Lung (tissue), 12 donors: Measurements from ENCODE around the gene HAAO. TPM values are rescaled to one million over a fixed set of nuclear protein-coding genes. Genes with fewer than 3 reads are reported as not detected.

Experiments used
- ATAC-seq: fragments of 200-7000 bp; cut with Tn5 transposase; one replicate; pipeline ENCODE4 v1.9.1; 2020; ENCODE audit warnings: moderate number of reproducible peaks; ENCODE audit not compliant: insufficient read depth, low FRiP score
- DNase-seq, 3 donors: peaks; one replicate each; pipeline ENCODE4 v3.0.0-alpha.2; 2013 to 2017
- H3K27ac ChIP-seq, 2 donors: one replicate each; pipeline ENCODE4 v1.5.1; 2013; ENCODE audit warnings: mild to moderate bottlenecking in 2 of 2, moderate library complexity in 2 of 2, control low read depth in 1 of 2, inconsistent platforms in 1 of 2, low read depth in 1 of 2, low read length in 1 of 2
- H3K27me3 ChIP-seq, 3 donors: one replicate each; pipeline ENCODE4 v1.5.1; 2013; ENCODE audit warnings: low read length in 2 of 3; ENCODE audit not compliant: control insufficient read depth in 3 of 3, insufficient read depth in 3 of 3
- H3K36me3 ChIP-seq, 4 donors: one replicate each; pipeline ENCODE4 v1.5.1; 2013; ENCODE audit warnings: low read length in 4 of 4, mild to moderate bottlenecking in 1 of 4, moderate library complexity in 1 of 4; ENCODE audit not compliant: control insufficient read depth in 4 of 4, insufficient read depth in 4 of 4
- H3K4me1 ChIP-seq, 5 donors: one replicate each; pipeline ENCODE4 v1.5.1; 2013; ENCODE audit warnings: low read length in 5 of 5, mild to moderate bottlenecking in 2 of 5, moderate library complexity in 1 of 5; ENCODE audit not compliant: control insufficient read depth in 5 of 5, insufficient read depth in 5 of 5
- H3K4me3 ChIP-seq: one replicate; pipeline ENCODE4 v1.5.1; 2013; ENCODE audit warnings: mild to moderate bottlenecking, control low read depth, moderate library complexity
- H3K9ac ChIP-seq, 2 donors: one replicate each; pipeline ENCODE4 v1.5.1; 2013; ENCODE audit warnings: low read length in 2 of 2, control low read depth in 1 of 2; ENCODE audit not compliant: insufficient read depth in 1 of 2
- H3K9me3 ChIP-seq, 4 donors: one replicate each; pipeline ENCODE4 v1.5.1; 2013; ENCODE audit warnings: low read length in 3 of 4, mild to moderate bottlenecking in 1 of 4, moderate library complexity in 1 of 4; ENCODE audit not compliant: control insufficient read depth in 4 of 4, insufficient read depth in 3 of 4
- CTCF ChIP-seq: IDR thresholded peaks from 2 replicates; pipeline ENCODE4 v1.5.1; 2012; ENCODE audit warnings: mild to moderate bottlenecking; ENCODE audit errors: control extremely low read depth, extremely low read depth
- WGBS, 2 donors: extraction: QIAGEN DNeasy Blood & Tissue Kit; methylation state at CpG; one replicate each; pipeline ENCODE4 v1.1.7; 2013; 5-methylcytosine and 5-hydroxymethylcytosine counted together
- polyA plus RNA-seq, 2 donors: library from polyadenylated mRNA; stranded (reverse); fragments of 200-250 nt; gene quantifications; one replicate each; pipeline ENCODE4 v1.2.1, GENCODE V29; 2013
- total RNA-seq, 2 donors: library from RNA; depleted of rRNA in 1 of 2; stranded (reverse); fragments of >200 nt in 1 of 2; gene quantifications; one replicate each; pipeline ENCODE4 v1.2.1, GENCODE V29; 2014 to 2021
- donor health status: control.
- donor health status: control.
- donor health status: Bipolar disorder and iron deficiency.
- donor health status: healthy.
- donor health status: DM: yes; HTN: yes; CAD: no.

The HAAO gene
- total and polyA plus RNA-seq, 4 donors: 3.7 to 13.0 (median 9.4) TPM

- Histone ChIP-seq H3K36me3 (no peaks in the 10 kb centered on the region), H3K27me3 (no peaks in the 10 kb centered on the region), H3K9me3 (no peaks in the 10 kb centered on the region), H3K4me3 (no peak overlapping the region), H3K4me1 (no peaks in the 10 kb centered on the region), H3K9ac (no peak overlapping the region), H3K27ac (no peak overlapping the region)
- ATAC-seq (no peak), DNase-seq (peak; percentile 29 to 52 (median 46))
- WGBS, 2 donors: 75 to 84% methylated on average over 19 of the region's 19 CpGs
- no peak for TF ChIP-seq CTCF
Measured at GRCh38 chr2:42770288-42771131, 21.9 kb downstream of the HAAO start.

GRCh38 chr2:42769583-42770287 lies 22.6 kb downstream of the HAAO start:
- Histone ChIP-seq H3K27ac (no peak overlapping the region), H3K27me3 (no peaks in the 10 kb centered on the region), H3K4me1 (no peaks in the 10 kb centered on the region), H3K9ac (no peak overlapping the region), H3K9me3 (no peaks in the 10 kb centered on the region), H3K36me3 (no peaks in the 10 kb centered on the region), H3K4me3 (no peak overlapping the region)
- 93 to 96% methylated on average over 10 of the region's 10 CpGs for WGBS, 2 donors
- DNase-seq: no peak
- no peak for ATAC-seq
- TF ChIP-seq CTCF: no peak

GRCh38 chr2:42768706-42769256 lies 23.6 kb downstream of the HAAO start:
- ATAC-seq: no peak
- Histone ChIP-seq H3K27ac (no peak overlapping the region), H3K36me3 (no peaks in the 10 kb centered on the region), H3K4me3 (no peak overlapping the region), H3K27me3 (no peaks in the 10 kb centered on the region), H3K4me1 (no peaks in the 10 kb centered on the region), H3K9ac (no peak overlapping the region), H3K9me3 (no peaks in the 10 kb centered on the region)
- no peak for TF ChIP-seq CTCF
- no peak for DNase-seq
- WGBS, 2 donors: 64 to 67% methylated on average over 3 of the region's 3 CpGs
